NCI-H510A (cell line): ENCODE data around the gene KRT35.

Source experiments
- DNase-seq: peaks from one replicate; lab custom pipeline; 2025; lab: John Stamatoyannopoulos, UW

KRT35 gene

DNA sequence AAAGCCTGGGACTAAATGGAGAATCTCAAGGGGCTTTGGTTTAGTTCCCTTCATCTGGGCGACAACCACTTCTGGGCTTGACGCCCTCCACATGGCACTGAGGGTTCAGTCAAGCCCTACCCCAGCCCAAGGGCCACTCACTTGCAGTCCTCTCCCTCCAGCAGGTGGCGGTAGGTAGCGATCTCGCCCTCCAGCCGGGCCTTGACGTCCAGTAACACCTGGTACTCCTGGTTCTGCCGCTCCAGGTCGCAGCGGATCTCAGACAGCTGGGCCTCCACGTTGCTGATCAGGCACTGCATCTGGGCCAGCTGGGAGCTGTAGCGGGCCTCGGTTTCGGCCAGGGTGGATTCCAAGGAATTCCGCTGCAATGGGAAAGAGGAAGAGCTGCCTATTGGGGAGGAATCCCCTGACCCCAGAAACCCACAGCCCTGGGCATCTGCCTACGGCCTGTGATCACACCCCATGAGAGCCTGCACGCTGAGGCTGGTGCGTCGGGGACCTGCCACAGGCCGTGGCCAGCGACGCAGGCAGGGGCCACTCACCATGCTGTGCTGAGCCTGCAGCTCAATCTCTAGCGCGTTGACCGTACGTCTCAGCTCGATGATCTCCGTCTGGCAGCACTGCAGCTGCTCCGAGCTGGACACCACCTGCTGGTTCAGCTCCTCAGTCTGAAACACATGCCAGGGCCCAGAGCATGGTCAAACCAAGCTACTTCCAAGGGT, 6.0 kb upstream of the KRT35 start:
- DNase-seq = no peak

DNA sequence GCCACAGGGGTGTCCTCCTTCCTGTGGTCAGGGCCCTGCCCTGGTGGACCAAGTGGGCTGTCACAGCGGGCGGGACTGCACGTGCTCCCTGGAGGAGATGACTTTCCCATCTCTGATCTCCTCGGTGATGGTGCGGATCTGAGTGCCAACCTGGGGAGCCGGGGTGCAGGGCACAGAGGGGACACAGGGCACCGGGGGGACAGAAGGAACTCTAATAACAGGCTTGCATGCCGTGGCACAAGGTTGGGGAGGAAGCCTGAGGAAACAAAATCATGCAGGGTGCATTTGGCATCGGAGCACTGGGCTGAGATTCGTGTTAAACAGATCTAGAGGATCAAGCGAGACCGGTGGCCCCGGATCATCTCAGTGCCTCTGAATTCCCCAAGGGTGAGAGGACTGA, 5.4 kb upstream of the KRT35 start:
- DNase-seq = no peak

DNA sequence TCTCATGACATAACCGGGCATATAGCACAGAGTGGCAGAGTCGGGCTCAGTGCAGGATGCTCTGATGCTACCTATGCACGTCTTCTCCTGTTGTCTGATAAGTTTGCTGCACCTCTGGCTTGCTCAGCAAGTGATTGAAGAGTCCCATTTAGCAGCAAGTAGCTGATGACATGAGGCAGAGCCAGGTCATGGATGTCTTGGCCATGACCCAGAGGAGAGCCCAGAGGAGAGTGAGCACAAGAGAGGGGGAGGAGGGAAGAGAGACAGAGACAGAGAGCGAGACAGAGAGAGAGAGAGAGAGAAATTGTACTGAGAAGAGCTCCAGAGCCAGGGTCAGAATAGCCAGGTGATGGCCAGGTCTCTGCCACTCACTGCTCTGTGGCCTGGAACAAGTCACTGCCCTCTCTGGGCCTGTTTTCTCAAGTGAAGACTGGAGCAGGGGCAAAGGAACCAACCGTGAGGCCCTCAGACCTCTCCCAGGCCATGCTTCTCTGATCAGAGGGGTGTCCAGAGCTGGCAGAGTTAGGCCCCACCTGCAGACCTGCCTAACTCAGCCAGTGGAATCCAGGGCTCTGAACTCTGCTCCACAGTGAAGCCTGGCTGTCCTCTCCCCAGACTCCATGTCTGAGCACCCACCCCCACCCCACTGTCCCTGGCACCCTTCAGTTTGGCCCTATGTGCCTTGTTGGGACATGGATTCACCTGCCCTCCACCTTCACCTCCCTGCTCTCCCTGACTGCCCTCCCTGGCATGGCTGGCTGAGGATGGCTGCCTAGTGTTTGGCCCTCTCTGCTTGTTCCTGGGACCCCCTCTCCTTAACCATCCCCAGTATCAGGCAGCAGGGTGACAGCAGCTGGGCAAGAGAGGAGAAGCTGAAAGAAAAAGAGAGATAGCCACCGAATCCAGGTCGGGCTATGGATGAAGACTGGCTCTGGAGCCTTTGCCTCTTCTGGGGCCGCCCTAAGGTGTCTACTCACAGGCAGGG, 4.3 kb upstream of the KRT35 start:
- no peak for DNase-seq

DNA sequence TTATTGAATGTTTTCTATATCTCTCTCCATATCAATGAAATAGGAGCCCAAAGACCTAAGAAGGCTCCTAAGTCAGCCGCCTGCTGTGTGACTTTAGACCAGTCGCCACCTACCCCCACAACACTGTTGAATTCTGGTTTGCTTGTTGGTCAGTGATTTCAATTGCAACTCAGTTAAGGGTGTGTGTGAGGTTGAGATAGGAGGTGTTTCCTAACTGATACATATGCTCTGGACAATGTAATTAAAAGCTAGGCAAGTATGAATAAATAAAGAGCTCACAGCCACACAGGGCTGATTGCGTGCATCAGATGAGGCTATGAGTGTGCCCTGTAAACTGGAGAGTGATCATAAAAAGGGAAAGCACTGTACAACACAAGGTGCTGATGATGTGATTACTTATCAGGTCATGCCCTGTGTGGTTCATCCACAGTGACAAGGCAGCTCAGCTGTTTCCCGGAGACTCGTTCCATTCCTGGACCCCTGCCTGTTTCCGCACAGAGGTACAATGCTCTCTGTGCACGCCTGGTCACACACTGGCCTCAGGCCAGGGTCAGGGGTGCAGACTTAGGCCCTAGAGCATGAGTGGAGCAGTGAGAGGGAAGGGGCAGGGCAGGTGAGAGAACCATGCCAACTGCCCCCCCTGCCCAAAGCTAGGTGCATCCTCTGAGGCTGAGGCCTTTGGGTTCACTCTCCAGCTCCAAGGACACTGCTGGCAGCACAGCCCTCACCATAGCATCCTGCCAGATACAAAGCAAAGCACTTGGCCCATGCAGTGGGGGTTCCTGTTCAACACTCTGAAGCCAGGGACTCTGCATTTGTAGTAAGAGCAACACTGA, 3.3 kb upstream of the KRT35 start:
- DNase-seq = no peak

DNA sequence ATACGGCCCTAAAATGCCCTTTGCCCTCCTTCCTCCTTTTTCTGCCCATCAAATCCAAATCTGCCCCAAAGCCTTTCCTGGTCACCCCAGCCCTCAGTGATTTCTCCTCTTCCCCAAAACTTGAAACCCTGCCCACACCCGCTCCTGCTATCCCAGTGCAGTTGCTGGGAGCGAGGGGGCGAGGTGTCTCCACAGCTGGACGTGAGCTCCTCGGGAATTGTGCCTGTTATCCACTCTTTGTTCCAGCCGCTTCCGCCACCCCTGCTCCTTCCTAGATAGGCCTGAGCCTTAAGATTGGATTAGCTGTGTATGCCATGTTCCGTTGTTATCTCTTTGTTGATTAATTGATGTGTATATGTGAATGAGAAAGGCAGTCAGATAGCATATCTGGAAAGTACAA, 2.6 kb upstream of the KRT35 start:
- no peak for DNase-seq

GRCh38 chr17:41480581-41480980, 370 bp downstream of the KRT35 start:
- no peak for DNase-seq

- DNase-seq = no peak
Observed at GRCh38 chr17:41480136-41480535, 815 bp downstream of the KRT35 start.

- no peak for DNase-seq
Observed at GRCh38 chr17:41478237-41478636, 2.7 kb downstream of the KRT35 start.

GRCh38 chr17:41476866-41477815, 3.8 kb downstream of the KRT35 start:
- no peak for DNase-seq

DNA sequence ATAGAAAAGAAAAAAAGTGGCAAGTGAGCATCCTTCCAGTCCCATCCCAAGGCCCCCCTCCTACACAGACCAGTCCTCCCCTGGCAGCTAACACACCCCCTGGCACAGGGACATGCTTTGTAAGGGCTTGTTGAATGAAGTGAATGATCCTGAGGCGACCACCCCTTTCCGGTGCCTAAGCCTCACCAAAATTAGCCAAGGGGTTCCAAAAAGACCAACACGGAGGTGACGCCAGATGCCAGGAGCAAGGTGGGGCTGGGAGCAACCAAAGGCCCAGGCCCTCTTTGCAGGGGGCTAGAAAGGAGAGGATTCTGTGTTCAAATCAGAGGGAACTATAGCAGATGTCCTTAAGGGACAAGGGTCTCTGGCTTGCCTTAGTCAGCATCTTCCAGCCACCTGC, 5.5 kb downstream of the KRT35 start:
- no peak for DNase-seq

DNA sequence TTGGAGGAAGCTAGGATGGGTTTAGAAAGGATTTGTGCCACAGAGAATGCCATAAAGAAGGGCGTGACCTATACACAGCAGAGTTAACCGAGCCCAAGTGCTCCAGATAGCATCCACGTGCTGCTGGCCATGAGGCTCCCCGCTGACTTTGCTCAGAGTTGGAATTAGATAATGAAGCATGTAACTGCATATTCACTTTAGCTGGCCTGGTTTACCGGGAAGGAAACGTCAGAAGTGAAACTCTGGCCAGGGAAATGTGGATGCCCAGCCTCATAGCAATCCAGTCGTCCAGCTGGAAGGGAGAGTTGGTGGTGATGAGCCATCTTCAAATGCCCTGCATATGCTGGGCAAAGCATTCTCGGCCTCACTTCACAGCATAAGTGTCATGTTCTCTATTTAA, 6.1 kb downstream of the KRT35 start:
- DNase-seq = no peak

DNA sequence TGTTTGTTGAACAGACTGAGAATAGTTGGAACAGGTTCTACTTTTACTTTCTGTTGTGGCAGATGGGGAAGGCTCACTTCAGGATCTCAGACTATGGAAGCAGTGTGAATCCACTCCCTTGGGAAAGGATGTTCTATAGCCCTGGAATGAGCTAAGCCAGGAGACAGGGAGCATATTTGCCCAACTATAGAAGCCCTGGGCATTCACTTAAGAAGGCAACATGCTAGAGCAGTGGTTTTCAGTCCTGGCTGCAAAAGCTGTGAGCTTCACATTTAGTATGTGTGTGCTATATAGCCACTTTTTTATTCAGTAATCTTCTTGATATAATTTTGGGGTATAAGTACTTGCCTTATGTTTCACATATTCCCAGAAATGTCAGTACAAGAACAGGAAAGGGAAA, 12.6 kb downstream of the KRT35 start:
- no peak for DNase-seq

DNA sequence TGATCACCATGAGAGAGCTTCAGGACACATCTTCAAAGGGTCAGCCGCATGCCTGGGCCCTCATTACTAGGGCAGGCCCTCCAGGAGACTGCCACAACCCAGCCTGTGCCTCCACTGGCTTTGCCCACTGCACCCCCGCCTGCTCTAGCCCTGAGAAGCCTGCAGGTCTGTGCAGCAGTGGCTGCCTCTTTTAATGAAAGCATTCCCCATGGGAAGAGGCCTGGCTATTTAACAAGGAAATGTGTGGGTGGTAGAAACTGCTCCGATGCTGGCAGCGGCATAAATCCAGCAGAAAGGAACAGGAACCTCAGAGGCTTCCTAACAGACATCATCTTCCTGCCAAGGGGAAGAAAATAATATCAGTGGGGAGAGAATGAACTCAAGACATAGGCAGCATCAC, 13.4 kb downstream of the KRT35 start:
- DNase-seq = no peak

- DNase-seq = no peak
Observed at GRCh38 chr17:41466988-41467387, 14.0 kb downstream of the KRT35 start, which contains the start of gene KRT32. Gene KRT32, minus strand, starts transcription at chr17:41467386. Its CDS starts 61 bp downstream, at chr17:41467325.

GRCh38 chr17:41464682-41465081, 16.3 kb downstream of the KRT35 start:
- DNase-seq = no peak

GRCh38 chr17:41464173-41464572, 16.8 kb downstream of the KRT35 start:
- DNase-seq = no peak

DNA sequence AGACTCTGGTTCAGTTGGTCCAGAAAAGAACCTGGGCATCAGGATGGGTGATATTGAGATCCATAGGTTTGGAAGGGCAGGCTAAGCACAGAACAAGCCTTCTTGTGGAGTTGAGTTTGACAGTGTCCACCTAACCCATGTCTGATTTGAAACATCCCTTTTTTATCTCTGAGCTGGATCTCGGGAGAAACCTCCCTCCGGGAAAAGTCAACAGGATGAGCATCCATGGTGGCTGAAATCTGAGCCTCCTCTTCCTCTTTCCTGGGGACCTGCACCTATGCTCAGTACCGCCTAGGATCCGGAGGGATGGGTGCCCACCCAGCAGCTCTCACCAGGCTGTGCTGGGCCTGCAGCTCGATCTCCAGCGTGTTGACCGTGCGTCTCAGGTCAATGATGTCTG, 17.2 kb downstream of the KRT35 start:
- DNase-seq = no peak

DNA sequence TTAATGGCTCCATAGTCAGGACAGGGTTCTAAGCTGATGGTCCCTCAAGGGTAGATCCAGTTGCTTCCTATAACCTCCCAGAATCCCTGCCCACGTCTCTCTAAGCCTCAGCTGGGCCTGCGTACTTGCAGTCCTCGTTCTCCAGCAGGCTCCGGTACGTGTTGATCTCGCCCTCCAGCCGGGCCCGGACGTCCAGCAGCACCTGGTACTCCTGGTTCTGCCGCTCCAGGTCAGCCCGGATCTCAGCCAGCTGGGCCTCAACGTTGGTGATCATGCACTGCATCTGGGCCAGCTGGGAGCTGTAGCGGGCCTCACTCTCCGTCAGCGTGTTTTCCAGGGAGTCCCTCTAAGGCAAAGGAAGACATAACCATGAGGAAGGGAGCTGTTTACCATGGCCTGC, 18.2 kb downstream of the KRT35 start:
- no peak for DNase-seq

- no peak for DNase-seq
Observed at GRCh38 chr17:41457676-41458075, 23.3 kb downstream of the KRT35 start.

DNA sequence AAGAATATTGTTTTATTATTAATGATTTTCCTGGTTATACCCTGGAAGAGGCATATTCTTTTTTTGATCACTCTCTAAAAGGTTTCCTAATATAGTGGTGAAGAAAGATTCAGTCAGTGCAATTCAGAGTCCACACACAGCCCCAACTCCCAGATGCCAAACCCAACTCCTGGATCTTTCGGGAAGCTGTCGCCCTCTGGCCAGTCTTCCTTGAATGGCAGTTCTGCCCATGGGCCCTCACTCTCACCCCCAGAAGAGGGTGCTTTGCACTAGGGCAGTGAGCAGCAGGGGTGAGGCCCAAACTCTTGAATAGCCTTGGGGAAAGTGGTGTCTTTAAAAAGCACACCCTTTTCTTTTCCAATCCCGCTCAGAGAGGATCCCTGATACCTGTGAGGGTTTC, 24.7 kb downstream of the KRT35 start:
- DNase-seq = no peak

GRCh38 chr17:41455236-41455635, 25.7 kb downstream of the KRT35 start:
- DNase-seq = no peak
